Glutamatergic neuron (in vitro differentiated cells): ENCODE results near the gene MGMT. TPM values are rescaled to one million over a fixed set of nuclear protein-coding genes. Genes with fewer than 3 reads are reported as not detected.

Experiments
- DNase-seq: peaks from one replicate; pipeline ENCODE4 v3.0.0; 2022
- H3K27ac Mint-ChIP-seq: one replicate; pipeline ENCODE4 v1.8.0; 2020; ENCODE audit warnings: mild to moderate bottlenecking, mixed read lengths, inconsistent platforms; ENCODE audit not compliant: unreplicated experiment
- H3K27me3 Mint-ChIP-seq: one replicate; pipeline ENCODE4 v1.8.0; 2020; ENCODE audit warnings: mild to moderate bottlenecking, moderate library complexity, mixed read lengths, inconsistent platforms; ENCODE audit not compliant: unreplicated experiment
- H3K36me3 Mint-ChIP-seq: one replicate; pipeline ENCODE4 v1.8.0; 2020; ENCODE audit warnings: mild to moderate bottlenecking, mixed read lengths, inconsistent platforms; ENCODE audit not compliant: unreplicated experiment
- H3K4me1 Mint-ChIP-seq: one replicate; pipeline ENCODE4 v1.8.0; 2020; ENCODE audit warnings: mild to moderate bottlenecking, low read depth, mixed read lengths, inconsistent platforms; ENCODE audit not compliant: unreplicated experiment
- H3K4me3 Mint-ChIP-seq: one replicate; pipeline ENCODE4 v1.8.0; 2020; ENCODE audit warnings: mild to moderate bottlenecking, mixed read lengths, inconsistent platforms; ENCODE audit not compliant: unreplicated experiment
- H3K9me3 Mint-ChIP-seq: one replicate; pipeline ENCODE4 v1.8.0; 2020; ENCODE audit warnings: mild to moderate bottlenecking, moderate library complexity, mixed read lengths, inconsistent platforms; ENCODE audit not compliant: unreplicated experiment
- CTCF ChIP-seq: fragments of 200-600 bp; sonication (generic); IDR thresholded peaks from one replicate; pipeline ENCODE4 v1.5.0; 2021; ENCODE audit not compliant: partially characterized antibody, unreplicated experiment
- total RNA-seq: library from RNA; stranded (reverse); fragmentation: NEBNext Ultra II Directional; extraction: Animal tissue kit (Norgen Biotek cat#: 25700); gene quantifications from one replicate; pipeline ENCODE4 v1.2.1, GENCODE V29; 2021; ENCODE audit not compliant: unreplicated experiment

The MGMT gene
- total RNA-seq, 1 donor from 2014 or later, result 15.9 TPM

- Mint-ChIP-seq H3K27ac (no peak overlapping the region), H3K4me3 (no peak overlapping the region), H3K4me1 (peaks cover 21% of the 10 kb centered on the region), H3K36me3 (no peaks in the 10 kb centered on the region), H3K27me3 (peaks cover 7% of the 10 kb centered on the region), H3K9me3 (peaks cover 7% of the 10 kb centered on the region)
- no peak for DNase-seq
- no peak for TF ChIP-seq CTCF
Measured at GRCh38 chr10:129622291-129622690, 155.2 kb downstream of the MGMT start.

- Mint-ChIP-seq H3K4me1 (peaks cover 25% of the 10 kb centered on the region), H3K27me3 (peaks cover 7% of the 10 kb centered on the region), H3K36me3 (no peaks in the 10 kb centered on the region), H3K9me3 (peaks cover 9% of the 10 kb centered on the region), H3K4me3 (no peak overlapping the region), H3K27ac (no peak overlapping the region)
- no peak for TF ChIP-seq CTCF
- no peak for DNase-seq
Measured at GRCh38 chr10:129622736-129623135, 155.7 kb downstream of the MGMT start.

GRCh38 chr10:129624526-129624925 lies 157.5 kb downstream of the MGMT start:
- H3K9me3 Mint-ChIP-seq, result peaks cover 5% of the 10 kb centered on the region
- no peak for TF ChIP-seq CTCF
- no peak overlapping the region for H3K27ac Mint-ChIP-seq
- no peak for DNase-seq
- H3K4me3 Mint-ChIP-seq, result peak overlapping the region; percentile 30
- peaks cover 7% of the 10 kb centered on the region for H3K27me3 Mint-ChIP-seq
- peaks cover 39% of the 10 kb centered on the region for H3K4me1 Mint-ChIP-seq
- no peaks in the 10 kb centered on the region for H3K36me3 Mint-ChIP-seq

GRCh38 chr10:129626309-129626708 lies 159.3 kb downstream of the MGMT start:
- DNase-seq, result no peak
- no peak for TF ChIP-seq CTCF
- peaks cover 5% of the 10 kb centered on the region for H3K9me3 Mint-ChIP-seq
- H3K4me1 Mint-ChIP-seq, result peaks cover 42% of the 10 kb centered on the region
- no peaks in the 10 kb centered on the region for H3K36me3 Mint-ChIP-seq
- peaks cover 5% of the 10 kb centered on the region for H3K27me3 Mint-ChIP-seq
- H3K27ac Mint-ChIP-seq, result peak overlapping the region; percentile 93
- peak overlapping the region; percentile 18 for H3K4me3 Mint-ChIP-seq

GRCh38 chr10:129626796-129627435 lies 159.9 kb downstream of the MGMT start:
- H3K27me3 Mint-ChIP-seq, result peaks cover 5% of the 10 kb centered on the region
- no peak for TF ChIP-seq CTCF
- peak overlapping the region; percentile 93 for H3K27ac Mint-ChIP-seq
- no peaks in the 10 kb centered on the region for H3K36me3 Mint-ChIP-seq
- no peak for DNase-seq
- peaks cover 5% of the 10 kb centered on the region for H3K9me3 Mint-ChIP-seq
- peak overlapping the region; percentile 63 for H3K4me3 Mint-ChIP-seq
- peaks cover 42% of the 10 kb centered on the region for H3K4me1 Mint-ChIP-seq
